Suppressor macrophage (primary cell): ENCODE measurements around the gene CUTC.
A peak's percentile ranks its signal among the peaks of the same experiment; 100 is the strongest.
"Not testable (repeated sequence)": the region's sequence is repeated elsewhere in the genome, so short reads cannot be mapped to it uniquely, and the experiment has no call there.

Experiments
- DNase-seq, 4 experiments: peaks; one replicate each; pipeline ENCODE4 v3.0.0-alpha.2; 2020 to 2022
- total RNA-seq, 17 experiments: gene quantifications; one replicate each; lab custom pipeline; 2026; ENCODE audit warnings: mixed read lengths in 6 of 17, inconsistent platforms in 3 of 17; lab: John Stamatoyannopoulos, UW

Gene CUTC
- 2.8 to 16.5 (median 7.9) reads per million in 17 experiments for total RNA-seq

DNA sequence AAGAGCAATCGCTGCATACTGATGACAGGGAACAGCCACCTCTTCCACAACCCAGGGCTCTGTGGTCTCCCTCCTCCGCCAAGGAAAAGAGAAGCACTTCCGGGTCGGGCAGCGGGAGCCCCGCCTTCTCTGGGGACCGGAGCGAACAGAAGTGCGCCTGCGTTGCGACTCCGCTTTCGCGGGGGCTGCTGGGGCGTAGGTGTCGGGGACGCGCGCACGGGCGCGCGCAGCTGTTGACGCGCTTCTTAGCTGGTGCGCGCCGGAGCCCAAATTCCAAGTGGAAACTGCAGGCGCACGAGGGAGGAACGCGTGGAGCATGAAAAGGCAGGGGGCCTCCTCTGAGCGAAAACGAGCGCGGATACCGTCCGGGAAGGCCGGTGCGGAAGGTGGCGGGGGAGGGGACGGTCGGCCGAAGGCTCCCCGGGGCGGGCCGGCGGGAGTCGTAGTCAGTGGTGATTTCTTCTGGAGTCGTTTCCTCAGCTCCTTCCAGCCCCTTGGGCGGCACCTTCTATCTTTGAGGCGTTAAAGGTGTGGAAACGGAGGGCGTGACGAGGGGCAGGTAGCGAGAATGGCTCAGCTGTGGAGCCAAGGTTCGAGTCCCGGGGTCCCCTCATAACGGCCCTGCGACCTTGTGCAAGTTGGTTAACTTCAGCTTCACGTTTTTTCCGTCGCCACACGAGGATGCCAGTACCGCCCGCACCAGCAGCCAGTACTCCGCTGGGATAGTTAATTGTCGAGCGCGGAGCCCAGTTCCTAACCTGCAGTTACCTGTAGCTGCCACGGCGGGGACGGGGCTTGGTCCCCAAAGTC lies at the start of gene CUTC, which contains the start of gene COX15:
Gene CUTC (plus strand): TSS at position 202 of the 810 bp plus-strand sequence. CDS start 115 bp downstream, at position 317.
Gene COX15 (minus strand): TSS at position 95 of the 810 bp plus-strand sequence. CDS start 78 bp downstream, at position 17.
- DNase-seq: peak; percentile 97 to 98 (median 98)

DNA sequence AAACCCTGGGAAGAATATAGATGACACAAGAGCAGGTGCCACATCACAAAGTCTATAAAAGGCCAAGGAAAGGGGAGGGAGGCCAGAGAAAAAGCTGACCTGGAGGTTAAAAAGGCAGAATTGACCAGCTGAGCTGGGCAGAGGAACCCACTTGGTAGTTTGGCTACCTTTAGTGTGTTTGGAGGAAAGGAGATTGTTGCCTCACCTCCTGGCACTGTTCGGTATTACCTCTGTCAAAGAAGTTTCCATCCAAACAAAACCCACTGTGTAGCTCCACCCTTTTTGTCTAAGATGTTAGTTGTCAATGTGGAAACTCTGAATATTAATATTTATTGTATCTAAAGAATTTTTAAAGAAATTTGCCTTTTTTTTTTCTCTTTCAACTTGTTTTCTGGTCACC lies 49.3 kb upstream of the CUTC start:
- no peak for DNase-seq

DNA sequence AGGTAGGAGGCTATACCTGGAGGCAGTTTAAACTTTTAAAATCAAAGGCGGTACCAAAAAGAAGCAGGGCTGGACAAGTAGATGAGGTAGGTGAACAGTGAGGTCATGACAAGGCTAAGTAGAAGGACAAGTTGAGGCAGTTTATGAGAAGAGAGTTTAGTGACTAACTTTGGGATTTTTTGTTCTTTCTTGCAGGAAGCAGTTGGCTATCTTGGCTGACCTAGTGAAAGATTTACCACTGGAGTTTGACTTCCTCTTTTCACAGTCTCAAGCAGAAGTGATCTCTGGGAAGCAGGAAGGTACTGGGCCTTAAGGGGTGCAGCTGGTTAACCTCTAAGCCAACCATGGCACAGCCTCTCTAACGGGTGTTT lies 46.5 kb upstream of the CUTC start:
- peak; percentile 72 to 92 (median 84) for DNase-seq

DNA sequence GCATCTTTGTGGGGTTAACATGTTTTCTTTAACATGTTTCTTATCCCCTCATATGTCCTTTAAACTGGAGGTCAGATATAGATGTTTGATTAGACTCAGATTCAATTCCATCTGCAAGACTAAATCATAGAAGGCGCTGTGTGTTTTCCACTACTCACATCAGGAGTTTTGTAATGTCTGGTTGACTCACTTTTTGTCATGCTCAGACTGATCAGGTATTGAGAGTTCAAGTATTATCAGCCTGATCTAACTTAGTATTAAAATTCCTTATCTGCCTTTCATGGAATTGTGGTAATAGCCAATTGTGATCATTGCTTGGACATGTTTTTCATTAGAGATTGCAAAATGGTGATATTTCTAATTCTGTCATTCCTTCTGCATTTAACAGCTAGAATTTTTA lies 42.6 kb upstream of the CUTC start:
- no peak for DNase-seq

DNA sequence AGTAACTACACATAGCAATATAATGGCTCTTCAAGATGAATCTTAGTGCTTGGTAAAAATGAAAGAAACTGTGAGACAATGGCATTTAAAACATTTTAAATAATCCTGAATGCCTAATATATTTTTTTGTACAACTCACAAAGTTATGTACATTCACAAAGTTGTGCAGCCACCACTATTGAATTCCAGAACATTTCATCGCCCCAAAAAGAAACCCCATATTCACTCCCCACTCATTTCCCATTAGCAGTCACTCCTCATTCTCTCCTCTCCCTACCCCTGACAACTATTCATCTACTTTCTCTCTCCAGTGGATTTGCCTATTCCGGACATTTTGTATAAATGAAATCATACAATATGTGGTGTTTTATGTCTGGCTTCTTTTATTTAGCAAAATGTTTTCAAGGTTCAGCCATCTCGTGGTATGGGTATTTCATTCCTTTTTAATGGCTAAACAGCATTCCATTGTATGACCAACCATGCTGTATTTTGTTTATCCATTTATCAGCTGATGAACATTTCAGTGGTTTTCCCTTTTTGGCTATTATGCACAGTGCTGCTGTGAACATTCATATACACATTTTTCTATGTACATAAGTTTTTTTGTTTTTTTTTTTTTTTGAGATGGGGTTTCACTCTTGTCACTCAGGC lies 38.0 kb upstream of the CUTC start:
- no peak for DNase-seq

DNA sequence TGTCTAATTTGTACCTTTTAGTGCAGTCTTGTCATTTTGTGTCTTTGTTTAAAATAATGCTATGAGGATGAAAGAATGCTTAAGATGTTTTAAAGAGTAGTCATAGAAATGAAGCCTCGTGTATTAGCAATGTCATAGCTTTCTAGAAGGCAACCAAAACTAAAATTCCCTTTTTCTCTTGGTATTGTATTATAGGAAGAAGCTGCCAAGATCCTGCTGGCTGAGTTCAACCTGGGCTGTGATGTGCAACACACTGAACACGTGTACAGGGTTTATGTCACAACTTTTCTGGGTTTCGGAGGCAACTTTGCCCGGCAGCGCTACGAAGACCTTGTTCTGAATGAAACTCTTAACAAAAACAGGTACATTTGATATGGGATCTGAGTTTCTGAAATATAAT lies 36.3 kb upstream of the CUTC start:
- DNase-seq: no peak

DNA sequence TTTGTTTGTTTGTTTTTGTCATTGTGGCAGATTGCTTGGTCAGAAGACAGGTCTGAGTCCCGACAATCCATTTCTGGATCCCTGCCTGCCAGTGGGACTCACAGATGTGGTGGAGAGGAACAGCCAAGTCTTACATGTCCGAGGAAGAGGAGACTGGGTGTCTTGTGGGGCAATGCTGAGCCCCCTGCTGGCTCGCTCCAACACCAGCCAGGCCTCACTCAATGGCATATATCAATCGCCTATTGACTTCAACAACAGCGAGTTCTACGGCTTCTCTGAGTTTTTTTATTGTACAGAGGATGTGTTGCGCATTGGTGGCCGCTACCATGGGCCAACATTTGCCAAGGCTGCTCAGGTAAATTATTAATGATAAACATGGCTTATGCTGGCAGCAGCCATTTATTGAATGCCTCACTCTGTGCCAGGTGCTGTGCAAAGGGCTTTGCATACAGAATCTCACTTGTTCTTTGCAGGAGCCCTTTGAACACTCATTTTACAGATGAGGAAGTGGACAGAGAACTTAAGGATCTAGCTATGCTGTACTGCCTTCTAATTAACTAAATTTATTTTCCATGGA lies 33.4 kb upstream of the CUTC start:
- DNase-seq: peak in 2 of 4 experiments; percentile 13 to 28

DNA sequence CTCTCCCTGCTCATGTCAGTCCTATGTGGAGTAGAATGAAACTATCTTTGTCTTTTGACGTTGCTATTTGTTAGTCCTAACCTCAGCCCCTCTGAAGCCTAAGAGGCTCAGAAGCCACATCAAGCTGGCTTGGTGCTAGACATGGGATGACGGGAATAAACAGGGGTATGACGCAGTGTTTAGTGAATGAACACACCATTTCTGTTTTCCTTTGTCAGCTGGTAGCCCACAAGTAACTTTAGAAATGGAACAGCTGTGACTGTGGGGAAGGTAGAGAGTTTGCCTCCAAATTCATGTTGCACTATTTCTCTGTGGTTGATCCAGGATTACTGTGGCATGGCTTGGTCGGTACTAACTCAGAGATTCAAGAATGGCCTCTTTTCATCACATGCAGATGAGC lies 31.4 kb upstream of the CUTC start:
- no peak for DNase-seq

DNA sequence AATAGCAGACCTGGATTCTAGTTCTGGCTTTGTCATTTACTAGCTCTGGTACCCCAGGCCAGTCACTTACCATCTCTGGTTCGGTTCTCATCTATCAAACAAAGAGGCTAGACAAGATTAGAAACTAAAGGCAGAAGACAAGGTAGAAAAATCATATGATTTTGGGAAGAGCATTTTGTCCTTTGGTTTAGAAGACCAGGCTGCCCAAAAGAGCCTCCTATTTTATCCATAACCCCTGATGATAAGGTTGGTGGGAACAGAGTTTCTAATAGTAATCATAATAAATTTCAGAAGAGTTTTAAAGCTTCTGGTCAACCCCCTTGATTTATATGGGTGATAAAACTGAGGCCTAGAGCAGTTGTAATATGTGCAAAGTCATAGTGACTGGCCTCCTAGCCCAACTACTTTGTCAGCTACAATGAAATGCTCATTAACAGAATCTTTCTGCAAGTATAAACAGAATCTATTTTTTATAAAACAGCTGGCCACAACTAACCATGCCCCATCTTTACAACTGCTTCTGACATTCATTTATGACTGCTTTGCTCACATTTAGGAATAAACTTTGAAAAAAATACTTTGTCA lies 23.5 kb upstream of the CUTC start:
- no peak for DNase-seq

DNA sequence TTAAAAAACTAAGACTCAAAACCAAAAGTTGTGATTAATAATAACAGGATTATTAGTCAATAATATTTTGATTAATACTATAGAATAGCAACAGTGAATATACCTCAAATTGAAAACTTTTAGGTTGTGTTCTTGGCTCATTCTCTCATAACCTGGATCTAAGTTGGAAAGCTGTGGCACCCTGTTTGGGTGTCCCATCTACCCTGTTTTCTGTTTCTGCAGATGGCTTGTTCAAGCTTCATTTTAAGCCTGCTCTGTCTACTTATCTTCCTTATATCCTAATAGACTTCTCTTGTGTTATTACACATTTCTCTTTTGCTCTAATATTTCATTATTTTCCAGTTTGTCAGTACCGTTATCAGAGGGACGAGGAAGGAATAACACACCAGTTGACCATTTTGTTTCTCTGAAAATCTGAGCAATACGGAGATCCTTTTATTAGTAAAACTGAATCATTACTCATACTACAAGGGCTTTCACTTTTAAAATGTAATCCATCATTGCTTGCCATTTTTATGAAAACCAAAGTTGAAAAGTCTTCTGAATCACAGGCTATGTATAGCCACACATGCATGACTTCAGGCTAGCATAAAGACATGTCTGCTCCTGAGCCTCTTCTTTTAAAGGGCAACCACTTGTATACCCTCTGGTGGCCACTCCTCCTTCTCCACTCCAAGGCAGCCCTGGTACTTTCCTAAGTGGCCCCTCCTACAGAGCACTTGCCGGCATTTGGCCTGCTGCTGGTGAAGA lies 22.4 kb upstream of the CUTC start:
- DNase-seq: no peak

GRCh38 chr10:99711129-99711719 lies 20.8 kb upstream of the CUTC start:
- peak; percentile 64 to 77 (median 68) for DNase-seq

DNA sequence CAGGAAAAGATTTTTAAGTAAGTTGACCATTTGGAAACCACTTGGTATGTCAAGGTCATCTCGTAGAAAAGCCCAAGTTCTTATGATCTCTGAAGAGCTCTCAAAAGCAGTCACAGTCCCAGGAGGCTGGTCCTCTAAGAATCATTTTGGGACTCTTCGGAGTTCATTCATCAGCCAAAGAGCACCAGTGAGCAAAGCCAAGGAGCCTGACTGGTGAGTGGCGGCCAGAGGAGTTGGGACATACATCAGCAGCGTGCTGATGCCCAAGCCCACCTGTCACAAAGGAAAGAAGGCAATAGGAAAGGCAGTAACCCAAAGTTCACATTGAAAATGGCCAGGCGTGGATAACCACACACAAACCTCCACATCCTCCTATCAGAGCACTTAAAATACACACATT lies 17.6 kb upstream of the CUTC start:
- no peak for DNase-seq

- DNase-seq: no peak
Observed at GRCh38 chr10:99720387-99720786, 11.6 kb upstream of the CUTC start.

DNA sequence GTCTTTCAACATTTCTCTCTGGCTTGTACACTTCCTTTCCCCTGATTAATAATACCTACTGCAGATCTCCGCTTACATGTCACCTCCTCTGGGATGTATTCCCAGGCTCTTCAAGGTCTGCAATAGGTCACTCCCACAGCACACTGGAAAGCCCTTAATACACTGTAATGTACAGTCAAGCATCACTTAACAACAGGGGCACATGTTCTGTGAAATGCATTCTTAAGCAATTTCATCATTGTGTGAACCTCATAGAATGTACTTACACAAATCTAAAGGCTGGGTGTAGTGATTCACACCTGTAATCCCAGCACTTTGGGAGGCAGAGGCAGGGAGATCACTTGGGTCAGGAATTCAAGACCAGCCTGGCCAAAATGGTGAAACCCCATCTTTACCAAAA lies 2.0 kb upstream of the CUTC start:
- DNase-seq: no peak

DNA sequence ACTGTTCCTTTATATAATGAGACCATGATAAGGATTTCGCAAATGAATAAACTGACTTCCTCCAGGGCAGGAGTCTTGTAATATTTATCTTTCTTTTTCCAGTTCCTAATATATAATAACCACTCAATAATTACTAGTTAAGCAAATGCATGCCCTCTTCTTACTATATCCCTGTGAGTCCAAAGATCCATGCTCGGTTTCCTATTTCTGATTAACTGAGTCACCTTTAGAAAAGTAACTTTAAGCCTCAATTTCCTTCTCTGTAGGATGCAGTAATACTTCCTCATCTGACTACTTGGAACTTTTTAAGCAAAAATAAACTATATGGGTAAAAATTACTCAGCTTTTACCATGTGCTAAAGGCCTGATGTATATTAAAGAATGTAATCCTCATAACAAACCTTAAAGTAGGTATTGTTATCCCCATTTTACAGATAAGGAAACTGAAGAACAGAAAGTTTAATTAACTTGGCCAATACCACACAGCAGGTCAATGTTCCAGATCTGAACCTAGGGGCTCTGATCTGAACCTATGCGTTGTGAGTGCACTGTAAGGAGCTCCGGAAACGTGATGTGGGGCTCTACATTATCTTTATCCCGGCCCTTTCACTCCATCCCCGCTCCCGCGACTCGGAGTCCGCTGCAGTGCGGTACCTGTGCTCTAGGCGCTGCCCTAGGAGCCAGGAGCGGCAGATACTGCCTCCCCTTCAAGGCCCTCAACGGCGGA lies 565 bp upstream of the CUTC start:
- DNase-seq: peak in 3 of 4 experiments; percentile 5 to 34 (median 33)

DNA sequence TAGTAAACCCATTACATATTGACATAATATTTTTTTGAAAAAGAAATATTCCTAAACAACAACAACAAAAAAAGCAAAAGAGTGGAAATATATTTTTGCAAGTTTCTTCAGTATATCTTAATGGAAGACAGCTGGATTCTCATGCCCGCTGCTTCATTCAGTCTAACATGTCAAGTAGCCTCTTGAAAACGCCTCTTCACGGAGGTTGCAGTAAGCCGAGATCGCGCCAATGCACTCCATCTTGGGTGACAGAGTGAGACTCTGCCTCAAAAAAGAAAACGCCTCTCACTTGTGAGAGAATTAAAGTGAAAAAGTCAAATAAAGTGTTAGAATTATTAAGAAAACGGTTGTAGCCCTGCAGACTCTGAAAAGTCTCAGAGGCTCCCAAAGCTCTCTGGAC lies 1.3 kb downstream of the CUTC start:
- no peak for DNase-seq

DNA sequence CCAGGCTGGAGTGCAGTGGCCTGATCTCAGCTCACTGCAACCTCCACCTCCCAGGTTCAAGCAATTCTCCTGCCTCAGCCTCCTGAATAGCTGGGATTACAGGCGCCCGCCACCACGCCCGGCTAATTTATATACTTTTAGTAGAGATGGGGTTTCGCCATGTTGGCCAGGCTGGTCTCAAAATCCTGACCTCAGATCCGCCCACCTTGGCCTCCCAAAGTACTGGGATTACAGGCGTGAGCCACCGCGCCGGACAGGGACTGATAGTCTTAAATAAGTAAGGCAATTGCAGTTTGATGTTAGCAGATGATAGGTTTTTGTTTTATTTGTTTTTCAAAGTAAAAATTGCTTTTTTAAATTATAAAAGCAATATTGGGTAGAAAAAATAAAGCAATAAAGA lies 2.1 kb downstream of the CUTC start:
- DNase-seq: not testable (repeated sequence)

GRCh38 chr10:99740260-99740659 lies 8.2 kb downstream of the CUTC start:
- no peak for DNase-seq

GRCh38 chr10:99740933-99741559 lies 9.0 kb downstream of the CUTC start:
- DNase-seq: no peak

- DNase-seq: no peak
Observed at GRCh38 chr10:99742254-99742653, 10.2 kb downstream of the CUTC start.

- DNase-seq: no peak
Observed at GRCh38 chr10:99742701-99743100, 10.7 kb downstream of the CUTC start.
